A673 (cell line): ENCODE results near the gene HOXA13.

Source experiments
- CTCF ChIP-seq: fragments of 300-800, 200-600 bp; sonication (generic); conservative IDR thresholded peaks from 2 replicates; pipeline ENCODE4 v1.5.1; 2017; ENCODE audit warnings: low read depth, mild to moderate bottlenecking, antibody characterized with exemption, low read length, moderate library complexity, mixed read lengths
- EZH2 ChIP-seq: fragments of 200-600 bp; sonication (generic); IDR thresholded peaks from 2 replicates; pipeline ENCODE4 v1.6.1; 2017; ENCODE audit warnings: borderline replicate concordance, low read depth, mild to moderate bottlenecking, mixed read lengths, antibody characterized with exemption, low read length; ENCODE audit not compliant: poor library complexity, severe bottlenecking

GRCh38 chr7:27148756-27149641 lies 50.9 kb downstream of the HOXA13 start:
- TF ChIP-seq CTCF (no peak), EZH2 (no peak)
